ENCODE measurements around the gene INPP5A.

Gene INPP5A

GRCh38 chr10:132634241-132634946 is 96.8 kb downstream of the INPP5A start:
- TF ChIP-seq, protein P1, sequence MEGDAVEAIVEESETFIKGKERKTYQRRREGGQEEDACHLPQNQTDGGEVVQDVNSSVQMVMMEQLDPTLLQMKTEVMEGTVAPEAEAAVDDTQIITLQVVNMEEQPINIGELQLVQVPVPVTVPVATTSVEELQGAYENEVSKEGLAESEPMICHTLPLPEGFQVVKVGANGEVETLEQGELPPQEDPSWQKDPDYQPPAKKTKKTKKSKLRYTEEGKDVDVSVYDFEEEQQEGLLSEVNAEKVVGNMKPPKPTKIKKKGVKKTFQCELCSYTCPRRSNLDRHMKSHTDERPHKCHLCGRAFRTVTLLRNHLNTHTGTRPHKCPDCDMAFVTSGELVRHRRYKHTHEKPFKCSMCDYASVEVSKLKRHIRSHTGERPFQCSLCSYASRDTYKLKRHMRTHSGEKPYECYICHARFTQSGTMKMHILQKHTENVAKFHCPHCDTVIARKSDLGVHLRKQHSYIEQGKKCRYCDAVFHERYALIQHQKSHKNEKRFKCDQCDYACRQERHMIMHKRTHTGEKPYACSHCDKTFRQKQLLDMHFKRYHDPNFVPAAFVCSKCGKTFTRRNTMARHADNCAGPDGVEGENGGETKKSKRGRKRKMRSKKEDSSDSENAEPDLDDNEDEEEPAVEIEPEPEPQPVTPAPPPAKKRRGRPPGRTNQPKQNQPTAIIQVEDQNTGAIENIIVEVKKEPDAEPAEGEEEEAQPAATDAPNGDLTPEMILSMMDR (conservative IDR thresholded peaks at IDR 0.05): peak; percentile 27; the same call in 1 of the 2 replicates
- H3K27ac ChIP-seq: peak overlapping the region; percentile 38; the same call in 1 of the 2 replicates

- TF ChIP-seq, protein P1 (conservative IDR thresholded peaks at IDR 0.05): no peak
- H3K27ac ChIP-seq: peak overlapping the region; percentile 38; the same call in 1 of the 2 replicates
Observed at GRCh38 chr10:132634947-132635271, 97.3 kb downstream of the INPP5A start.

GRCh38 chr10:132636358-132636757 is 98.8 kb downstream of the INPP5A start:
- TF ChIP-seq, protein P1 (conservative IDR thresholded peaks at IDR 0.05): no peak
- no peak overlapping the region for H3K27ac ChIP-seq

DNA sequence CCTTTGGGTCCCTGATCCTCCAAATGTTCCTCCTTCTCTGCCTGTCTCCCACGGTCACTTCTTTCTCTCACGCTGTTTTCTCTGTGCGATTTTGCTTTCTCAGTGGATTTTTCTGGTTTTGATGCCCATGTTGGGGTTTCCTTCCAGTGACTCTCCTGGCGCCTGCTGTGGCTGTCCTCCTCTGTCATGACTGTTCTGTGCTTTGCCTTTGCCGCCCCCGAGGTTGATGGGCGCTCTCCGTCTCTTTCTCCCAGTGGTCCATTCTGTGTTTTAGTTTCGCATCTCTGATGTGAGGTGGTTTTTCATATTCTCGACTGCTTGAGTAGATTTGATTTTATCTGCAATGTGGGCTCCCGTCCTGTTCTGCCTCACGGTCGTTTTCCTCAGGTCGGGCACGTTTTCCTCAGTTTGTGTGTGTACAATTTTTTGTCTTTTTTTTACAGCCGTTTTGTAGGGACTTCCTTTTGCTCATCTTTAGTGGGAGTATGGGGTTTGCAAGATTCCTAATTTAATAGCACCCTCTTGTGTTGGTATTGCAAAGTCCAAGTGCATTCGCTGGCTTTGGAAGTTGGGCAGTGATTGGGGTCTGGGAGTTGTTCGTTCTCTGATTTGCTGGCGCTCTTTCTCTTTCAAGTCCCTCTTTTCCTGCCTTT is 100.0 kb downstream of the INPP5A start:
- TF ChIP-seq, protein P1 (conservative IDR thresholded peaks at IDR 0.05): peak; percentile 71
- no peak overlapping the region for H3K27ac ChIP-seq

- no peak overlapping the region for H3K27ac ChIP-seq
- TF ChIP-seq, protein P1 (conservative IDR thresholded peaks at IDR 0.05): peak; percentile 28; the same call in 1 of the 2 replicates
Observed at GRCh38 chr10:132638130-132638515, 100.5 kb downstream of the INPP5A start.

DNA sequence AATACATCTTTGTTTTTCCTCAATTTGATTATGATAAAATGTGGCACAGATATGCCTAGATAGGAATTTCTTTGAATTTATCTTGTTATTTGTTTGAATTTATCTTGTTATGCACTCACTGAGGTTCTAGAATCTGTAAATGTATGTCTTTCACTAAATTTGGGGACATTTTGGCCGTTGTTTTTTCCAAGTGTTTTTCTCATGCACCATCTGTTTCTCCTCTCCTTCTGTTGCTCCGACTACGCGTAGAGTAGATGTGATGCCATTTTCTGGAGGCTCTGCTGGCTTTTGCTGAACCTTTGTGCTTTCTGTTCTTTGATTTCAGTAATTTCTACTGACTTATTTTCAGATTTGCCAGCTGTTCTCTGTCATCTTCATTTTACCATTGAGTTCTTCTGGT is 101.9 kb downstream of the INPP5A start:
- TF ChIP-seq, protein P1 (conservative IDR thresholded peaks at IDR 0.05): no peak
- H3K27ac ChIP-seq: no peak overlapping the region

DNA sequence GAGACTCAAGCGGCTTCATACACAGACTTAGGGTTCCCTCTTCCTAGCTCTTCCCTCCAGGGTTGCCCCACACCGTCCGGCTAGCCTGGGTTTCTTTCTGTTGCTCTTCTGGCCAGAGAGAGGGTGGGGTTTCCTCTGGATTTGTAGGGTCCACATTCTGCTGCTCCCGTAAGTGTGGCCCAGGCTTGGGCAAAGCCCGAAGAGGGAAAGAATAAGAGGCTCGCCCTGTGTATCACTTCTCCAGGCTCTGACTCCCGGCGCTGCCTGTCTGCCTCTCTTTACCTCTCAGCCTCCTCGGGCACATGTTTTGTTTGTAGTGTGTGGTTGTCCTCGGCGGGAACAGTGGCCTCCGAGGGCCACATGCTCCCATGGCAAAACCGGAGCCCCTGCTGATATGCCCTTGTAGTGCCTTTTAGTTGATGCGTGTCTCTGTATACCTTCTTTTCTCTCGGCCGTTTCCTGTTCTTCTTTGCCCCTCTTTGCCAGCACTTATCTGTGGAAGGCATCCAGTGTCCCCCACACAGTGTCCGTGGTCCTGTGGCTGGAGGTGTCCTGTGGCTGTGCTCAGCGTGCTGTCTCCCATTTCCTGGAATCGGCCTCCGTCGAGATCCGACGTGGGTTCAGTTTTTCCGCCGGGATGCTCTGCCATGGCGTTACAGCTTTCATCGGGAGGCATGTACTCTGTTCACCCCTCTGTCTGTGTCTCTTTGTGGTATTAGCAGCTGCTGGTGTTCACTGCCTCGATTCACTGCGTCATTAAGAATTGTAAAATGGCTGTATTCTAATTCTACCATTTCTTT is 102.9 kb downstream of the INPP5A start:
- no peak overlapping the region for H3K27ac ChIP-seq
- TF ChIP-seq, protein P1 (conservative IDR thresholded peaks at IDR 0.05): no peak

Measured in VCaP (cell line).